22Rv1 (cell line): ENCODE measurements around the gene MELTF.

Source experiments
- ZFX ChIP-seq: fragments of 450-650 bp; IDR thresholded peaks from 2 replicates; pipeline ENCODE4 v1.6.1; 2017; ENCODE audit warnings: antibody characterized with exemption, borderline replicate concordance
- TF ChIP-seq, protein P1 (sequence below): fragments of 450-650 bp; IDR thresholded peaks from 2 replicates; pipeline ENCODE4 v1.5.1; 2017; ENCODE audit warnings: mild to moderate bottlenecking

DNA sequence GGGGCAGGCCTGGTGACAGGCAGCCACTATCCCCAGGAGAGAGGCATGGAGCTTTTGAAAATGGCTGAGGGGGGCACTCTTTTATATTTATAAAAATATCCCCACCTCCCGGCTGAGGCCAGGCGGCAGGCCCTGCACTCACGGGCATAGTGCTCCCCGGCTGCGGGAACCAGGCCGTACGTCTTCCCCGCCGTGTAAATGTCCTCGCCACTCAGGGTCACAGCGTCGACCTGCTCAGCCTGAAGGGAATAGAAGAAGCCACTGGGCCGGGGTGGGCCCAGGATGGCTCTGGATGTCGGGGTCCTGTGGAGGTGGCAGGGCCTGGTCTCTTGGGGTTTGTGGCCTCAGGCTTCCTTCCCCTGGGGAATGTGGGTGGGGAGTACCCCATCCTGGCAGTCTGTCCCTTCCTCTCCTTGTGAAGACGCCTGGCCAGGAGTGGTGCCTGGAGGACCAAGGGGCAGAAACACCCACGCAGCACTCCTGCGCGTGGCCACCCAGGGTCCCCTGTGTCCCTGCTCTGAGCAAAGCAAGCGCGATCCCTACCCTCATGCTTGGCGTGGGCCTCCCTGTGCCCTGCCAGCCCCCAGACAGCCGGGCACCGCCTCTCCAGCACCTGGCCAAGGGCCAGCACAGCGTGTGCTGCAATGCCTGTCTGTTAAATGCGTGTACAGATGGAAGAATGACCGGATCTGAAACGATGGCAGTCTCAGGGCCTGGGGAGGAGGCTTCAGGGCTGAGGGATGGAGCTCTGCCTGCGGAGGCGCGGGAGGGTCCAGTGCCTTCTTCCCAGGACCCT is 18.9 kb downstream of the MELTF start:
- TF ChIP-seq, protein P1, sequence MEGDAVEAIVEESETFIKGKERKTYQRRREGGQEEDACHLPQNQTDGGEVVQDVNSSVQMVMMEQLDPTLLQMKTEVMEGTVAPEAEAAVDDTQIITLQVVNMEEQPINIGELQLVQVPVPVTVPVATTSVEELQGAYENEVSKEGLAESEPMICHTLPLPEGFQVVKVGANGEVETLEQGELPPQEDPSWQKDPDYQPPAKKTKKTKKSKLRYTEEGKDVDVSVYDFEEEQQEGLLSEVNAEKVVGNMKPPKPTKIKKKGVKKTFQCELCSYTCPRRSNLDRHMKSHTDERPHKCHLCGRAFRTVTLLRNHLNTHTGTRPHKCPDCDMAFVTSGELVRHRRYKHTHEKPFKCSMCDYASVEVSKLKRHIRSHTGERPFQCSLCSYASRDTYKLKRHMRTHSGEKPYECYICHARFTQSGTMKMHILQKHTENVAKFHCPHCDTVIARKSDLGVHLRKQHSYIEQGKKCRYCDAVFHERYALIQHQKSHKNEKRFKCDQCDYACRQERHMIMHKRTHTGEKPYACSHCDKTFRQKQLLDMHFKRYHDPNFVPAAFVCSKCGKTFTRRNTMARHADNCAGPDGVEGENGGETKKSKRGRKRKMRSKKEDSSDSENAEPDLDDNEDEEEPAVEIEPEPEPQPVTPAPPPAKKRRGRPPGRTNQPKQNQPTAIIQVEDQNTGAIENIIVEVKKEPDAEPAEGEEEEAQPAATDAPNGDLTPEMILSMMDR = no peak
- TF ChIP-seq ZFX = no peak
